ENCODE results near the gene SMARCA4. TPM values are rescaled to one million over a fixed set of nuclear protein-coding genes. Genes with fewer than 3 reads are reported as not detected.

The SMARCA4 gene
- total RNA-seq, 1 experiment from 2014 or later = 261 TPM

- Histone ChIP-seq H2AK5ac (ENCODE audit: insufficient read length, low read length) (no peak overlapping the region), H3K23ac (ENCODE audit: insufficient read length, low read depth, low read length) (no peak overlapping the region), H3K56ac (ENCODE audit: insufficient read length, low read depth, low read length) (no peak overlapping the region), H2BK5ac (ENCODE audit: insufficient read length, low read length) (no peak overlapping the region), H3K79me2 (ENCODE audit: insufficient read depth, low read length) (peaks cover 42% of the 10 kb centered on the region), H3T11ph (ENCODE audit: low read length) (no peak overlapping the region), H3K79me1 (ENCODE audit: insufficient read depth, low read depth, low read length, poor library complexity, severe bottlenecking) (peaks cover 7% of the 10 kb centered on the region), H2BK12ac (ENCODE audit: insufficient read length, low read depth, low read length) (no peak overlapping the region), H3K4ac (ENCODE audit: low read depth, low read length) (no peak overlapping the region), H3K4me1 (ENCODE audit: insufficient read depth, low read length) (0 out of 2 replicates have a peak, but pooled peaks cover 3% of the 10 kb centered on the region), H4K8ac (replicated peaks; ENCODE audit: insufficient read length, low read depth, low read length) (no peak overlapping the region), H3K9ac (ENCODE audit: extremely low read depth, insufficient read length, low read length) (no peak overlapping the region), H3K23me2 (ENCODE audit: insufficient read length, low read depth, low read length, poor library complexity, severe bottlenecking) (no peaks in the 10 kb centered on the region), H2AFZ (ENCODE audit: low read length) (no peak overlapping the region), H2BK120ac (ENCODE audit: low read depth, low read length, poor library complexity, severe bottlenecking) (no peak overlapping the region), H3K9me3 (ENCODE audit: control insufficient read depth, low read depth, low read length) (no peaks in the 10 kb centered on the region), H4K91ac (ENCODE audit: insufficient read length, low read depth, low read length) (no peak overlapping the region), H3K27ac (ENCODE audit: insufficient read length, low read depth, low read length) (no peak overlapping the region), H3K14ac (ENCODE audit: insufficient read depth, low read length) (no peak overlapping the region), H3K18ac (ENCODE audit: insufficient read length, low read depth, low read length) (no peak overlapping the region), H4K5ac (ENCODE audit: insufficient read length, low read depth, low read length) (no peak overlapping the region), H3K4me2 (ENCODE audit: insufficient read depth, insufficient read length, low read length) (no peak overlapping the region), H2BK20ac (ENCODE audit: low read depth, low read length, poor library complexity, severe bottlenecking) (no peak overlapping the region), H3K27me3 (ENCODE audit: insufficient read depth, low read length) (no peaks in the 10 kb centered on the region), H2BK15ac (ENCODE audit: low read depth, low read length) (no peak overlapping the region), H4K20me1 (ENCODE audit: control insufficient read depth, insufficient read depth, insufficient read length) (no peaks in the 10 kb centered on the region)
- WGBS (ENCODE audit: extremely low coverage, insufficient read length, low lambda C conversion rate) = no CpG with 5 or more reads among the region's 2 CpGs
- DNase-seq = no peak
- Mint-ChIP-seq H3K36me3 (ENCODE audit: insufficient read depth in 1 of 3, low read depth in 3 of 3) (peaks cover 55 to 81% (median 76%) of the 10 kb centered on the region in 3 experiments; a peak in 6 of 7 replicates), H3K4me3 (no peak overlapping the region), H3K27me3 (ENCODE audit: low read depth) (no peaks in the 10 kb centered on the region), H3K4me1 (peaks cover 12 to 15% of the 10 kb centered on the region in 2 experiments; a peak in 2 of 4 replicates), H3K27ac (no peak overlapping the region; a peak in 1 of 7 replicates), H3K9me3 (no peaks in the 10 kb centered on the region)
- no peak for TF ChIP-seq CTCF (conservative IDR thresholded peaks at IDR 0.05)
Observed at GRCh38 chr19:11098327-11098726, 137.5 kb downstream of the SMARCA4 start.
